GM18951 (cell line): ENCODE data around the gene ANKS1A.
"Not testable (repeated sequence)": the region's sequence is repeated elsewhere in the genome, so short reads cannot be mapped to it uniquely, and the experiment has no call there.

Experiments used
- POLR2A ChIP-seq: IDR thresholded peaks from 4 replicates; pipeline ENCODE4 v1.6.1; 2011; ENCODE audit warnings: mild to moderate bottlenecking; ENCODE audit not compliant: insufficient read length, insufficient read depth; ENCODE audit errors: extremely low read depth
- in situ Hi-C: fragments of 300-500 bp; cut with MboI; formaldehyde crosslinking; loops from one replicate; pipeline ENCODE4 v1.12.0; 2022; ENCODE audit warnings: low sequenced_read_pairs, mixed read lengths, inconsistent platforms; ENCODE audit not compliant: unreplicated experiment

ANKS1A gene

GRCh38 chr6:35091346-35092083, 202.5 kb downstream of the ANKS1A start:
- in situ Hi-C loops: no loop called here
- no peak for TF ChIP-seq POLR2A

GRCh38 chr6:35092362-35093117, 203.5 kb downstream of the ANKS1A start:
- no peak for TF ChIP-seq POLR2A
- in situ Hi-C loops: no loop called here

- no peak for TF ChIP-seq POLR2A
- in situ Hi-C loops: no loop called here
Observed at GRCh38 chr6:35093118-35093445, 204.0 kb downstream of the ANKS1A start.

GRCh38 chr6:35093783-35094182, 204.7 kb downstream of the ANKS1A start:
- no peak for TF ChIP-seq POLR2A
- in situ Hi-C loops: no loop called here

GRCh38 chr6:35094183-35094582, 205.1 kb downstream of the ANKS1A start:
- TF ChIP-seq POLR2A: no peak
- in situ Hi-C loops: no loop called here

GRCh38 chr6:35096129-35096862, 207.2 kb downstream of the ANKS1A start:
- TF ChIP-seq POLR2A: no peak
- in situ Hi-C loops: no loop called here

GRCh38 chr6:35099116-35099515, 210.1 kb downstream of the ANKS1A start:
- TF ChIP-seq POLR2A: no peak
- in situ Hi-C loops: no loop called here

GRCh38 chr6:35105078-35105477, 216.0 kb downstream of the ANKS1A start:
- no peak for TF ChIP-seq POLR2A
- in situ Hi-C loops: no loop called here

- in situ Hi-C loops: not testable (repeated sequence)
Observed at GRCh38 chr6:35106061-35106460, 217.0 kb downstream of the ANKS1A start.

- in situ Hi-C loops: not testable (repeated sequence)
Observed at GRCh38 chr6:35107208-35107607, 218.2 kb downstream of the ANKS1A start.

GRCh38 chr6:35107761-35108160, 218.7 kb downstream of the ANKS1A start:
- in situ Hi-C loops: not testable (repeated sequence)

- in situ Hi-C loops: no loop called here
- no peak for TF ChIP-seq POLR2A
Observed at GRCh38 chr6:35108309-35108885, 219.3 kb downstream of the ANKS1A start.

GRCh38 chr6:35120746-35121145, 231.7 kb downstream of the ANKS1A start:
- in situ Hi-C loops: no loop called here
- no peak for TF ChIP-seq POLR2A

- in situ Hi-C loops: no loop called here
- no peak for TF ChIP-seq POLR2A
Observed at GRCh38 chr6:35124356-35124755, 235.3 kb downstream of the ANKS1A start.
